K562 (cell line): Measurements from ENCODE around the gene PHF1. TPM values are rescaled to one million over a fixed set of nuclear protein-coding genes. Genes with fewer than 3 reads are reported as not detected.

Experiments
- ASH1L ChIP-seq: fragments of 450-650 bp; IDR thresholded peaks from 2 replicates; pipeline ENCODE4 v1.6.1; 2018; ENCODE audit warnings: borderline replicate concordance, mild to moderate bottlenecking, low read depth; ENCODE audit not compliant: partially characterized antibody
- CREBBP ChIP-seq: IDR thresholded peaks from one replicate; pipeline ENCODE4 v1.6.1; 2012; ENCODE audit warnings: low read depth, mild to moderate bottlenecking, control low read depth, inconsistent platforms, low read length
- CTBP1 ChIP-seq: fragments of 450-650 bp; IDR thresholded peaks from 2 replicates; pipeline ENCODE4 v1.6.1; 2016; ENCODE audit warnings: borderline replicate concordance
- DNMT1 ChIP-seq: fragments of 450-650 bp; IDR thresholded peaks from 2 replicates; pipeline ENCODE4 v1.6.1; 2016; ENCODE audit warnings: antibody characterized with exemption, mild to moderate bottlenecking
- FUS ChIP-seq: fragments of 200-400 bp; formaldehyde crosslinking; optimal IDR thresholded peaks from 2 replicates; pipeline ENCODE3; 2017; ENCODE audit warnings: low read depth, low read length
- HDAC8 ChIP-seq: fragments of 450-650 bp; IDR thresholded peaks from 2 replicates; pipeline ENCODE4 v1.6.1; 2016; ENCODE audit warnings: mild to moderate bottlenecking, missing genetic modification characterization, moderate library complexity, missing compliant biosample characterization
- HMGN3 ChIP-seq: IDR thresholded peaks from 2 replicates; pipeline ENCODE4 v1.6.1; 2011; ENCODE audit warnings: borderline replicate concordance, low read depth, mild to moderate bottlenecking, mixed read lengths, low read length; ENCODE audit not compliant: insufficient read length; ENCODE audit errors: extremely low read depth
- HMGXB4 ChIP-seq: sonication (generic); formaldehyde crosslinking; IDR thresholded peaks from 2 replicates; pipeline ENCODE4 v1.8.1; 2023; ENCODE audit warnings: mild to moderate bottlenecking, missing genetic modification reagents
- ILK ChIP-seq: fragments of 450-650 bp; IDR thresholded peaks from 2 replicates; pipeline ENCODE4 v1.6.1; 2016; ENCODE audit warnings: missing genetic modification characterization, low read depth, mild to moderate bottlenecking, missing compliant biosample characterization, moderate library complexity, borderline replicate concordance
- MCM2 ChIP-seq: fragments of 450-650 bp; IDR thresholded peaks from 2 replicates; pipeline ENCODE4 v1.6.1; 2017; ENCODE audit warnings: low read depth, mild to moderate bottlenecking
- NCOR1 ChIP-seq: fragments of 450-650 bp; IDR thresholded peaks from 2 replicates; pipeline ENCODE4 v1.6.1; 2016; ENCODE audit warnings: mild to moderate bottlenecking, moderate library complexity
- NR1H2 ChIP-seq: sonication (generic); formaldehyde crosslinking; IDR thresholded peaks from 2 replicates; pipeline ENCODE4 v1.4.0; 2020; ENCODE audit warnings: mild to moderate bottlenecking, missing genetic modification reagents
- SIN3B ChIP-seq: fragments of 450-650 bp; IDR thresholded peaks from 2 replicates; pipeline ENCODE4 v1.6.1; 2017; ENCODE audit warnings: low read depth, mild to moderate bottlenecking, moderate library complexity
- SNRNP70 ChIP-seq: fragments of 200-400 bp; formaldehyde crosslinking; optimal IDR thresholded peaks from 2 replicates; pipeline ENCODE3; 2017; ENCODE audit warnings: low read depth, low read length
- SOX6 ChIP-seq: fragments of 450-650 bp; IDR thresholded peaks from 2 replicates; pipeline ENCODE4 v1.6.1; 2014; ENCODE audit warnings: mild to moderate bottlenecking
- ZBTB49 ChIP-seq: sonication (generic); formaldehyde crosslinking; IDR thresholded peaks from 2 replicates; pipeline ENCODE4 v1.8.0; 2022; ENCODE audit warnings: missing genetic modification reagents, mild to moderate bottlenecking, borderline replicate concordance
- ZNF174 ChIP-seq: fragments of 250-450 bp; sonication (Bioruptor Pico); IDR thresholded peaks from 2 replicates; pipeline ENCODE4 v1.4.0; 2020; ENCODE audit warnings: mild to moderate bottlenecking
- ZNF217 ChIP-seq: sonication (generic); formaldehyde crosslinking; IDR thresholded peaks from 2 replicates; pipeline ENCODE4 v1.8.0; 2022; ENCODE audit warnings: mild to moderate bottlenecking, missing genetic modification reagents
- ZNF511 ChIP-seq: sonication (generic); formaldehyde crosslinking; IDR thresholded peaks from 2 replicates; pipeline ENCODE4 v1.8.0; 2022; ENCODE audit warnings: mild to moderate bottlenecking, missing genetic modification reagents
- polyA plus RNA-seq, 8 experiments: library from polyadenylated mRNA; depleted of rRNA in 4 of 8; stranded (reverse) in 5 of 8; unstranded in 3 of 8; fragments of >200 nt; fragmentation: Nextera tagmentation in 2 of 8; fragmentation: Illumina TruSeq in 1 of 8; extraction: Ambion mirVana in 2 of 8; extraction: Trizol in 1 of 8; gene quantifications; 2 replicates each; pipeline versions ENCODE4 v1.2.1 to v1.2.3, GENCODE V29; 2011 to 2014; ENCODE audit warnings: inconsistent platforms in 1 of 8, missing spikeins in 1 of 8
- total RNA-seq, 7 experiments: library from RNA; depleted of rRNA in 6 of 7; stranded (reverse); fragments of >200 nt in 6 of 7; fragmentation: Illumina TruSeq in 2 of 7; extraction: Trizol in 2 of 7; gene quantifications; 2 replicates each; pipeline versions ENCODE4 v1.2.1 to v1.2.3, GENCODE V29; 2011 to 2021; ENCODE audit warnings: low replicate concordance in 1 of 7
- TF ChIP-seq, protein P1 (sequence below): fragments of 450-650 bp; IDR thresholded peaks from 2 replicates; pipeline ENCODE4 v1.6.1; 2016; ENCODE audit warnings: missing biosample characterization, missing genetic modification characterization
- TF ChIP-seq, protein P2 (sequence below), 2 experiments: IDR thresholded peaks; 2 replicates each; pipeline ENCODE4 v1.6.1; 2011; ENCODE audit warnings: borderline replicate concordance in 1 of 2, control low read depth in 1 of 2, low read depth in 1 of 2, low read length in 1 of 2, mild to moderate bottlenecking in 1 of 2, mixed read lengths in 1 of 2, moderate library complexity in 1 of 2; ENCODE audit not compliant: insufficient read depth in 1 of 2, insufficient read length in 1 of 2, poor library complexity in 1 of 2, severe bottlenecking in 1 of 2; ENCODE audit errors: extremely low read depth in 1 of 2

The PHF1 gene
- total and polyA plus RNA-seq, 9 of the 15 experiments (the other 6 are each of a cell fraction or from before 2014, with no cell fraction given): 3.7 to 64.2 (median 33.7) TPM

DNA sequence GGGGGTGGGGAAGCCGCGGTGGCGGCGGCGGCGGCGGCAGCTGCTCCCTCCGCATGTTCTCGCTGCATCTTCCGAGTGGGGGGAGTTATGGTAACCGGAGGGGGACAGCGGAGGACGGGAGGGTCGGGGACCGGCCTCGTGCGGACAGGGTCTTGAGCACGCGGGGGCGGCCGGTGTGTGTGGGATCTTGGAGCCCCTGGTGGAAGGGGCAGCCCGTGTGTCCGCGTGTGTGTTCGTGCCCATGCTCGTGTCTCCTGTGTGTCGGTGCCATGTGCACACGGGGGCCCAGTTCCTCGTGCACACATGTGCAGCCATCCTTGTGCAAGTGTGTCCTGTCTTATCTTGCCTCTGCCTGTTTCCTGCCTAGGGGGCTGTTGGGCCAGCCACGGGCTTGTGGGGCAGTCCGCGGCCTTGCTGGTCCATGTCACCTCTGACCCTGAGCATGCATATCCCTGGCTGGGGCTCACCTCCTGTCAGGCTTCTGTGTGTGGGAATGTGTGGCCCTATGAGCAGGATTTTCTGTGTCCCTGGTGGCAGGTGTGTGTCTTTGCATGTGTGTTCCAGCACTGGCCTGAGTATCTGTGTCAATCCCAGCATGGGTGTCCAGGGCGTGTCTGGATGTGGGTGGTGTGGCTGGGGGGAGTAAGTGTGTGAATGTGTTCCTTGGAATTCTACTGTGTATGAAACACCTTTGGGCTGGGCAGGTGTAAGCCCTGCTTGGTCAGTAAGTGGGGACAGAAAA, 17.6 kb downstream of the PHF1 start (continued):
- TF ChIP-seq ZNF217 (CRISPR knock-in tag) (peak; percentile 86), CTBP1 (peak; percentile 65; the same call in 1 of the 2 replicates), NR1H2 (CRISPR knock-in tag) (no peak), ZBTB49 (peak; percentile 95), ZNF511 (CRISPR knock-in tag) (peak; percentile 99), NCOR1 (peak; percentile 40; the same call in 1 of the 2 replicates), FUS (no peak), HMGXB4 (CRISPR knock-in tag) (peak; percentile 99), HDAC8 (tag) (no peak), DNMT1 (no peak), MCM2 (no peak), ILK (tag) (no peak), SOX6 (no peak), ZNF174 (CRISPR knock-in tag) (no peak), ASH1L (peak; percentile 55), SNRNP70 (no peak), HMGN3 (no peak), CREBBP (no peak), SIN3B (no peak)
- TF ChIP-seq, protein P1, sequence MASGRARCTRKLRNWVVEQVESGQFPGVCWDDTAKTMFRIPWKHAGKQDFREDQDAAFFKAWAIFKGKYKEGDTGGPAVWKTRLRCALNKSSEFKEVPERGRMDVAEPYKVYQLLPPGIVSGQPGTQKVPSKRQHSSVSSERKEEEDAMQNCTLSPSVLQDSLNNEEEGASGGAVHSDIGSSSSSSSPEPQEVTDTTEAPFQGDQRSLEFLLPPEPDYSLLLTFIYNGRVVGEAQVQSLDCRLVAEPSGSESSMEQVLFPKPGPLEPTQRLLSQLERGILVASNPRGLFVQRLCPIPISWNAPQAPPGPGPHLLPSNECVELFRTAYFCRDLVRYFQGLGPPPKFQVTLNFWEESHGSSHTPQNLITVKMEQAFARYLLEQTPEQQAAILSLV (tag): 0 out of 2 replicates have a peak, but pooled peaks have one; percentile 18
- TF ChIP-seq, protein P2, sequence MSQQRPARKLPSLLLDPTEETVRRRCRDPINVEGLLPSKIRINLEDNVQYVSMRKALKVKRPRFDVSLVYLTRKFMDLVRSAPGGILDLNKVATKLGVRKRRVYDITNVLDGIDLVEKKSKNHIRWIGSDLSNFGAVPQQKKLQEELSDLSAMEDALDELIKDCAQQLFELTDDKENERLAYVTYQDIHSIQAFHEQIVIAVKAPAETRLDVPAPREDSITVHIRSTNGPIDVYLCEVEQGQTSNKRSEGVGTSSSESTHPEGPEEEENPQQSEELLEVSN (IDR thresholded peaks at IDR 0.05; ENCODE audit: borderline replicate concordance in 1 of 2, extremely low read depth in 1 of 2, insufficient read depth in 1 of 2, insufficient read length in 1 of 2, low read depth in 1 of 2, low read length in 1 of 2, poor library complexity in 1 of 2, severe bottlenecking in 1 of 2): peak; percentile 91
